ENCODE results near the gene ILF2.
A peak's percentile ranks its signal among the peaks of the same experiment; 100 is the strongest.

ILF2 gene

DNA sequence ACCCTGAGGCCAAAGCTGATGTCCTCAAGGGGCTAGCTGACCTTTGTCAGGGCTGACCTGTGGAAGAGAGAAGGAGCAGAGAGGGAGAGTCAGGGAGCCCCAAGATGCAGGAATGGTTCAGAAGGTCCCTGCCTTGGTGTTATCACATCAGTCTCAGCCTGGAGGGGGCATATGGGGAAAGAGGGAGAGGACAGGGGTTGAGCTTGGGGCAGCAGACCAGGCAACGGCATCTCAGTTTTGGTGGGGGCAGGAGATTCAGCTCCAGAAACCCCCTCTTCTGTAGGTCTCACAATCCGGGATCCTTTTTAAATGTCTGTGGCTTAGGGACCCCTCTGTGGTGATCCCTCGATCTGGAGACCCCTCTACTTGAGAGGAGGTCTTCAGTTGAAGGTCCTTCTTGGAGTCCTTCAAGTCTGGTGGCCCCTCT lies 44.3 kb downstream of the ILF2 start:
- no peak for DNase-seq

- DNase-seq: no peak
These were observed 45.7 kb downstream of the ILF2 start for GRCh38 chr1:153624965-153625611.

DNA sequence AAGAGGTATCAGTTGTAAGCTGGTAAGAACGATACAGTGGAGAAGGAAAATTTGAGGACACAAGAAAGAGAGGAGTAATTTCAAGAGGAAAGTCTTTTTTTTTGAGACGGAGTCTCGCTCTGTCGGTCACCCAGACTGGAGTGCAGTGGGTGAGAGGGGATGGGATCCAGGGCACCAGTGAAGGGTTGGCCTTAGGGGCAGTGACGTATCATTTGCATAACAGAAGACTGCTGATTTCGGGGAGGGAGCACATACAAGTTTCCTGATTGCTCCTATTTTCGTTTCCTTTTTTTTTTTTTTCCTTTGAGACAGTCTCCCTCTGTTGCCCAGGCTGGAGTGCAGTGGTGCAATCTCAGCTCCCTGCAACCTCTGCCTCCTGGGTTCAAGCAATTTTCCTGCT lies 47.7 kb downstream of the ILF2 start:
- DNase-seq: no peak

DNA sequence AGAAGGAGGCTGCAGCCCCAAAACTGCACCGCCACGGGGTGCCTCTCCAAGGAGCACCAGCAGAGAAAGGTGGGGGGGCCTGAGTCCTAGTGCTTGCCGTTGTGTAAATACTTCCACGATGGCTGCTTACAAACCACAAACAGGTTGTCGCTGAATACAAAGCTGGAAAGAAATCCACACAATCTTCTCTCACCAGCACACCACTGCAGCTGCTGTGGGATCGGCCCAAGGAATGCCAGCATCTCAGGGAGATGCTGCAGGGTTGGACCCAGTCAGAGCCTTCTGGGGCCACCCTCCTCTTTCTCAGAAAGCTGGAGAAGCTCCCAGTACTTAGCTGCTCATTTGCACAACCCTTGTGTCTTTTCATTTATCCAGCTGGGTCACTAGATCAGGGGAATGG lies 51.6 kb downstream of the ILF2 start:
- DNase-seq: no peak

- peak; percentile 39 for DNase-seq
These were observed 53.1 kb downstream of the ILF2 start for GRCh38 chr1:153617663-153618062.

GRCh38 chr1:153616917-153617311 lies 53.9 kb downstream of the ILF2 start:
- no peak for DNase-seq

DNA sequence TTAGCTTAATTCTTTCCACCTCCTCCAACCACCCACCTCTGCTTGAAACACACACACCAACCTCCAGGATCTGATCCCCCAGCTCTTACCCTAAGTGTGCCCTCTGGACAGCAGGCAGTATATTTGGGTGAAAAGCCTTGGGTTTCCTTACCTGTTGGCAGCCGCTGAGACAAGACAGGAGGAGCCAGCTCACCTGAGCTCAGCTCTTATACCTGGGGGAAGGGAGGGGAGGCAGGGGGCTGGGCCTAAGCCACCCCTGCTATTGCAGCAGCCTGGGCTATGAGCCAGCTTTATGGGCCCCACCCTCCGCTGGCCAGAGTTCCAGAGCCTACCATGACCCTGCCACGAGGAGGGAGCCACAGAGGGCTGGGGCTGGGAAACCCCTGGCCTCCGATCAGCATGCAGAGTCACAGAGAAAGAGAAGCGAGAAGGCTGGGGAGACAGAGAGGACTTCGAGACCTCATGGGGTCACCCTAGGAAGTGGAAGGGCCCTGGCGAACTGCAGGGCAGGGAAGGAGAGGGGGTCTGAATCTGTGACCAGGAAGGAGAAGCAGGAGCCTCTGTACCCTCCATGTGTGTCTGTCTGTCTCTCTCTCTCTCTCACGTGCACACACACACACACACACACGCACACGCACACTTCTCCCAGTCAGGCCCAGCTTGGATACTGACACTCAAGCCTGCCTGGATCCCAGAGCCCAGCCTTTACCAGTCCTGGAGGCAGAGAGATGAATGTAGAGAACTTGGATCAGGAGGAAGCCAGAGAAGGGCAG lies 54.5 kb downstream of the ILF2 start, which contains the start of gene S100A14:
Gene S100A14 (minus strand): TSS at position 182 of the 773 bp plus-strand sequence. CDS start 467 bp downstream, outside the sequence.
- DNase-seq: no peak

- DNase-seq: no peak
These were observed 55.4 kb downstream of the ILF2 start for GRCh38 chr1:153615406-153615805.

DNA sequence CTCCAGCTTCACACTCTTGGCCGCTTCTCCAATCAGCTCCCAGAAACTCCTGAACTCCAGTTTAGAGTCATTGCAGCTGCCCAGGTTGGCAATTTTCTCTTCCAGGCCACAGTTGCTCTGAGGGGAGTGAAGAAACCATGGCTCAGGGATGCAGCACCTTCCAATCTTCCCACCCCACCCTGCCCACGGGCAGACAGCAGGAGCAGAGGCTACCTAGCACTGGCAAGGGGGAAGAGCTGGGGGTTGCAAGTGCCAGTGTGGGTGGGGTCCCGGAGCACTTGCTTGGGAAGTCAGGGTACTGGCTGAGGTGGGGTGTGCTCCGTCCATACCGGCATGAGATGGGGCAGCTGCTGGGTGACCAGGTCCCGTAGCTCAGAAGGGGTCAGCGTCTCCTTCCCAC lies 55.9 kb downstream of the ILF2 start:
- no peak for DNase-seq

DNA sequence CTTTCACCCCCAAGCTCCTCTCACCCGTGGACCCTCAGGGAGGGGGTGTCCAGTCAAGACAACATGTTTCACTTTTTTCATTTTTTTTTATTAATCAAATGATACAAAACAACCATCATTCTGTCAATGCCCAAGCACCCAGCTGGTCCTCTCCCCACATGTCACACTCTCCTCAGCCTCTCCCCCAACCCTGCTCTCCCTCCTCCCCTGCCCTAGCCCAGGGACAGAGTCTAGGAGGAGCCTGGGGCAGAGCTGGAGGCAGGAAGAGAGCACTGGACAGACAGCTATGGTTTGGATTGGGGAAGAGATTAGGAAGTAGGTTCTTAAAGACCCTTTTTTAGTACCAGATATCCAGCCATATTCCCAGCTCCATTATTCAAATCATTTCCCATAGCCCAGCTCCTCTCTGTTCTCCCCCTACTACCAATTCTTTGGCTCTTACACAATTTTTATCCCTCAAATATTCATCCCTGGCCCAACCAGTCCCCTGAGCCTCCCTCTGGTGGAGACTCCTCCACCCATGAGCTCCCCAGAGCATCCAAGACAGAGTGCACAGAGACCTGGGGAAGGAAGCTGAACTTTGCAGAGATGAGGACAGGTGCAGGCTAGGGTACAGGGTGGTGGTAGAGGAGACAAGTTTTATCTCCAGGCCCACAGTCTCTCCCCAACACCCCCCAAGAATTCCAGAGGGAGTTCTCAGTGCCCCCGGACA lies 56.4 kb downstream of the ILF2 start:
- DNase-seq: no peak

DNA sequence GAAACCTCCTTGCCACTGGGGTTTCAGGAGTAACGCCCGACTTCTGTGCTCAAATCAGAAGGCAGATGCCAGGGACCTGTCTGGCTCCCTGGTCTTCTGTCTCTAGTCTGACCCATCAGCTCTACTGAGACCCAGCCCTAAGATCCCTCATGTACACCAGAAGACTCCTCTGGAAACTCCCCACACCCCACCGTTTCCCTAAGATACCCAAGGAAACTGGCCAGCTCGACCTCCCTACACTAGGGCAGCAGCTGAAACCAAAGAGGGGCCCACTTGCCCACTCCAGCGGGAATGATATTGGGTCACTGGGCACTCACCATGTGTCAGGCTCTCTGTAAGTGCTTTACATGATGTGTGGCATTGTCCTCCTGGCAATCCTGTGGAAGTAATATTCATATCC lies 57.4 kb downstream of the ILF2 start:
- DNase-seq: no peak

DNA sequence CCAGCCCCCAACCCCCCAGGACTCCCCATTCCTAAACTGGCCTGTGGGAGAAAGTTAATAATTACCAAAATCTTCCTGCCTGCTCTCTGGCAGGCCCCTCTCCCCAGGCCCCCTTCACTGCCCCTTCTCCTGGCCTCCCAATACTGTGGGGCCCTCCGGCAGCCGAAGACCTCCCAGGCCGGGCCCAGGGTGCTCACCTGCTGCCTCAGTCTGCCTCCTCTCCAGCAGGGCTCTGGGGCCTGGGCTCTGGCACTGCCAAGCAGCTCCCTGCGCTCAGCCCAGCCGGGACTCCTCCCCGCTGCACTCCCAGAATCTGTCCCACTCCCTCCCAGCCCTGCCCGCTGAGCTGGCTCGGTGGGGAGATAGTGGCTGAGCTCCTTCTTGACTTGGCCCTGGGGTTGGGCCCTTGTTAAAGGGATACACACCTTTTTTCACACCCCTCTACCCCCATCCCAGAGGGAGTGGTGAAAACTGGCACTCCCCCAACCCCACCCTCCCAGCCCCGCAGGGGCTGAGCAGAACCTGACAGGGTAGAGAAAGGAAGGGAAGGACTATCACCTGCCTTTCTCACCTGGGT lies 58.0 kb downstream of the ILF2 start, which contains the start of gene S100A16:
Gene S100A16 (minus strand): TSS at position 383 of the 577 bp plus-strand sequence. CDS start 4,986 bp downstream, outside the sequence.
- DNase-seq: no peak

DNA sequence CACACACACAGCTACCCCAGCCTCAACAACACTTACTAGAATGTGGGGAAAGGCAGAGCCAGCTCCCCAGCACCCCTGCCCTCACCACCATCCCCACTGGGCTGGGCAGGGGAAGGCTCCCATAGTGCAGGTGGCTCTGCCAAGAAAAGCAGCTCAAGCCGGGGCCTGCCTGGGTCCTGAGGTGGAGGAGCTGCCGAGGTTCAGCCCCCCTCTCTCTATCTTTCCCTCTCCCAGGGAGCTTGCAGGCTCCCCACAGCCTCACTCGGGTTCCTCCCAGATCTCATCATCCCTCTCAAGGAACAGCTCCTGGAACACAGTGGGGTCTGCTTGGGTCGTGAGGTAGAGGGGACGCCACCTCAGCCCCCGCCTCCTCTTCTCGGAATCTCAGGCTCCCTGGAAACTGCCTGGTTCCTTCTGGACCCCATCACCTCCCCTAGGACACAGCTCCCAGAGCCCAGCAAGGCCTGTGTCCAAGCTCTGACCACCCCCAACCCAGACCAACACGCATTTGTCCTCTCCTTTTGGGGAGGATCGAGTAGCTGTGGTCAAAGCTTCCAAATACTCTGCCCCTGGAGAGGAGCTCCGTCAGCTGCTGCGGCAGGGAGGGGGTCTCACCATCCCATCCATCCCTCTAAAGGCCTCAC lies 58.6 kb downstream of the ILF2 start:
- no peak for DNase-seq

All from NCI-H748 treated with DMSO at 0.1 percent for 48 hours (cell line).